ENCODE data around the gene SKAP1.
"Not testable (repeated sequence)": the region's sequence is repeated elsewhere in the genome, so short reads cannot be mapped to it uniquely, and the experiment has no call there.

Gene SKAP1

GRCh38 chr17:48429638-48430586, at the start of gene SKAP1:
TSS of gene SKAP1 (minus strand) at chr17:48430214.
- no peak for DNase-seq

DNA sequence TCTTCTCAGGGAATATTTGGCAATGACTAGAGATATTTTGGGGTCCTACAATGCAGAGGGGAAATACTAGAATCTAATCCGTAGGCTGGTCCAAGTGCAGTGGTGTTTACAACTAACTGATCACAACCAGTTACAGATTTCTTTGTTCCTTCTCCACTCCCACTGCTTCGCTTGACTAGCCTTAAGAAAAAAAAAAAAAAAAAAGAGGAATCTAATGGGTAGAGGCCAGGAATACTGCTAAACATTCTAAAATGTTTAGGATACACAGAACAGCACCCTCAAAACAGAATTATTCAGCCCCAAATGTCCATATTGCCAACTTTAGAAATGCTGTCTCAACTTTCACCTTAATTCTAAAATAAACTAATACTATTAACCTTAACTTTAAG, 49.0 kb upstream of the SKAP1 start:
- no peak for DNase-seq

GRCh38 chr17:48478224-48479013, 48.4 kb upstream of the SKAP1 start:
- peak; percentile 15 for DNase-seq

DNA sequence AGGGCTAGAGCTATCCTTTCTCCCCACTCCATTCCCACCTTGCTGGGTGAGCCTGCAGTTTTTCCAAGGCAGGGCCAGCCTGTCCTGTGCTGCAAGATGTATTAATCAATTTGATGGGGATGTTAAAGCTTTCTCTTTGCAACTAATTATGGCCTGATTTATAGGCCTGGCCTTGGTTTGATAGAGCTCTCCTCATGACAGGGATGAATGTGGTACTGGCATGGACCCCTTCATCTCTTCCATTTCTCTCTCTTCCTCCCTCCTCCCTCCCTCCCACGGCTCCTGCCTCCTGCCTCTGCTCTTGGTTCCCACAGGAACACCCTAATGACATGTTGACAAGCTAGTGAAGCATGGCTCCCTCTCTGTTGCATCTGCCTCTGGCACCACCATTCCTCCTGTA, 47.2 kb upstream of the SKAP1 start:
- DNase-seq, result no peak

GRCh38 chr17:48472411-48473281, 42.6 kb upstream of the SKAP1 start:
- DNase-seq, result no peak

- no peak for DNase-seq
Measured at GRCh38 chr17:48471817-48472410, 41.9 kb upstream of the SKAP1 start.

DNA sequence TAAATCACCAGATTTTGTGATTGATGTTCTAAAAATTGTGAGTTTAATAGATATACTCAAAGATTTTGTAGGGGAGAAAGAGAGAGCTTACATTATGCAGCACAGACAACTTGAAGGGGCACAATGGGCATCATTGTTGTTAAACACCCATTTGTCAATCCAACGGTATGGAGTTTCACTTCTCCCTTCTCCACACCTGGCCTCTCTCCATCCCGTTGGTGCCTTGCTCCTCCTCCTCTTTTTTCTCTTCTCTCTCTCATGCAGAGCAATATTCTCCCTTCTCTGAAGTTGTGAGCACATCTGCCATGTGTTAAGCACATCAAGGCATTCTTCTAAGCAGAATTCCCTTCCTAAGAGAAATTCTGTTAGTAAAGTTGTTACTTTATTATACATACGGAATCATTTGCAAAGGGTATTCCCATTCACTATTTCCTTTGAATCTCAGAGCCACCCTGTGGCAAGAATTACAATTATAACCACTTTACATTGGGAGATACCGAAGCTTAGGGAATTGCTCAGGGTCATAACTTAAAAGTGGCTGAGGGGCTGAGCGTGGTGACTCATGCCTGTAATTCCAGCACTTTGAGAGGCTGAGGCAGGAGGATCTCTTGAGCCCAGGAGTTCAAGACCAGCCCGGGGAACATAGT, 40.5 kb upstream of the SKAP1 start:
- DNase-seq, result no peak

GRCh38 chr17:48469227-48469626, 39.2 kb upstream of the SKAP1 start:
- DNase-seq, result no peak

GRCh38 chr17:48468299-48468698, 38.3 kb upstream of the SKAP1 start:
- DNase-seq, result no peak

DNA sequence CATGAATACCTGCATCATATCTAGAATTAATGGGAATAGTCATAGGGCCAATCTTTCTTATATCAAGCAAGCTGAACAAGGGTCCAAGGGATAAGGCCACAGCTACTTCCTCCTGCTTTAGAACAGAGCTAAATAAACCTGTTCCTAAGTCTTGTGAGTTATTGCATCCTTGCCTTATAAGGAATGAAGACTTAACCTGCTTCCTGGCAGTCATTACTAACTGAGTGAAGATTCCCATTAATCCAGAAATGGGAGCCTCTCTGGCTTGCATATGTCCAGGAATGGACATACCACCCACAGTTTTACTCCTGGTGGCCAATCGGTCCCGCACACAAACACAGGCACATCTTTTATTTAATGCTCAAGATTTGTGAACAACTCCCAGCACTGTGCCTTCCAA, 35.9 kb upstream of the SKAP1 start:
- no peak for DNase-seq

DNA sequence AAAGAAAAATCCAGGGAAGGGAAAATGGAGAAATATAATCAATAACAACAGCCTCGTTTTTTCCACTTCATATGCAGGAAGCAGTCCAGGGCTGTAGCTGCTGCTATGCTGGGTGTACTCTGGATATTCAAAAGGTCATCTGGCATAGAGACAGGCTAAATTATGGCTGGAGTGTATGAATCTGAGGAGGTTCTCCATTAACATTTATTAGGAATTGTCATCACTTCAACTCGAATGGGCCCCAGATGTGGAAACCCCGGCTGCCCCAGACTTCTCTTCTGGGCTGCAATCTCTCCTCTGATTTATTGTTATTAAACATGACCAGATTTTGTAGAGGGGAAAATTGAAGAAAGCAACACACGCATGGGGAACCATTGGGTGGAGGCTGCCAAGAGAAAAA, 33.5 kb upstream of the SKAP1 start:
- no peak for DNase-seq

DNA sequence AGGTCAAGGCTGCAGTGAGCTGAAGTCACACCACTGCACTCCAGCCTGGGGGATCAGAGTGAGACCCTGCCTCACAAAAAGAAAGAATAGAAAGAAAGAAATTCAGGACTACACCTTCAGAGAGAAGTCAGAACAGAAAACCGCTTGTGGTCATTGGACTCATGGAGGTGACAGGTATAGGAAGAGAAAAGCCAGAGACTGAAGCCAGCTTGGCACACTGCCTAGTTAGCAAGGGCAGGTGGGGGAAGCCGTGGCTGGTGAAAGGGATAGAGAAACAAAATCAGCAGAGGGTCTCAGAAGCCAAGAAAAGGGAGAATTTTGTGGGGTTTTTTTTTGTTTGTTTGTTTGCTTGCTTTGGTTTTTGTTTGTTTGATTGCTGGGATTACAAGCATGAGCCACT, 32.9 kb upstream of the SKAP1 start:
- DNase-seq, result no peak

DNA sequence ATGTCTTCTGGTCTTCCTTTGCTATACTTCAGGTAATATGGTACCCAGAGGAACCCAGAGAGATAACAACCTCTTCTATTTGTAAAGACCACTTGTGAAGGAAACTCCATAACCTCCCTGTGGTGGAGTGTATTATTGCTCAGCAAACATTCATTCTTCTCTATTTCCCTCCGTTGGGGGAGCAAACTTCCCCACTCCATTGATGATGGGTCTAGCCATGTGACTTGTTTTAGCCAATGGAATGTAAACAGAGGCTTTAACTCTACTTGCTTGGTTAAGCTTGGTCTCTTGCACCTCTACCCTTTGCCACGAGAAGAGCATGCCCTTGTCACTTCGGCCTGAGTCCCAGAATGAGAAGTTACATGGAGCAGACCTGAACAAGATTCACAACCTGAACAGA, 30.0 kb upstream of the SKAP1 start:
- no peak for DNase-seq

GRCh38 chr17:48459070-48459844, 29.2 kb upstream of the SKAP1 start:
- DNase-seq, result no peak

GRCh38 chr17:48457080-48457836, 27.2 kb upstream of the SKAP1 start:
- DNase-seq, result peak; percentile 38

GRCh38 chr17:48456589-48456988, 26.6 kb upstream of the SKAP1 start:
- DNase-seq, result no peak

DNA sequence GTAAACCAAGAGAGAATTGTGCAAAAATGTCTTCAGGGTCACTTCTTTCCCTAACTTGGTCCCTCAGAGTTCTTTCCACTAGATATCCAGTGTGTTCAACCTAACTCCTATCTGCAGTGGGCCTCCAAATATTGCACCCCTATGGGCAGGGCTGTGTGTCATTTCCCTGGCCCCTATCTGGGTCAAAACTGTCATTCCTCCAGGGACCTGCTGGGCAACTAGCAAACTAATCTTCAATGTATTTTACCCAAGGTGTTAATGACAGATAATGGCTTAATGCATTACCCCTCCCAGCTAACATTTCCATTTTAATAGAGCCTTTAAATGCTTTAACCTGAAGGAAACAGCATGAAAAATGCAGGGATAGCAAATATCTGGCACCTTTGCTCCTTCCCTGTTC, 25.8 kb upstream of the SKAP1 start:
- no peak for DNase-seq

DNA sequence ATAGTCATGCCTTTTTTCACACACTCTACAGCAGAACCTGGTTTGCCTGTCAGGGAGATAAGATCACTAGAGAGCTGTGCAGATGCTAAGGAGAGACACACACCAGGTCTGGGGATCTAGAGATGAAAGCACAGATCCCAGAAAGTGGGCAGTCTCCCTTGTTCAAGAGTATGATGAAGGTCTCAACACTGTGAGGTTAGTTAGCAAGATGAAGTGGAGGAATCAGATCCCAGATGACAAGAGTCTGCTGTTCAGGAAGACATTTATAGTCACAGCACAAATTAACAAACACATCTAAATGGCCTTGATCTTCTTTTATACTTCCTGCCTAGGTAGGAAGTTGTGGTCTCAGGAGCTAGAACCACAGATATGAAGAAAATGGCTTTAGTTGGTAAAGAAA, 23.4 kb upstream of the SKAP1 start:
- no peak for DNase-seq

DNA sequence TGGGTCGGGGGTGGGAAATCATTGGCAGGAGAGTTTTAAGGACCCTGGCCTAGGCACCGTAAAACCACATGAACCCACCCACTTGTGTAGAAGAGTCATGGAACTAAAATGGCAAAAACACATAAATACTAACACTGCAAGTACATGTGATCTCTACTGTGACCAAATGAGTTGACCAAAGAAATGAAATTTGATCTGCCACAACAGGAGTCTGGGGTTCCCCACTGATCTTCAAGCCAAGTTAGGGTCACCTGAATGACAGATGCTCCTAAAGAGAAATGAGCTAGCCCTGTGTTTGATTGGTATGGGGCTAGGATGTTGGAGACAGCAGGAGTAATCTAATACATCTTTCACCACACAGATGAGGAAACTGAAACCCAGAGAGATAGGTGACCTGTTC, 21.5 kb upstream of the SKAP1 start:
- no peak for DNase-seq

DNA sequence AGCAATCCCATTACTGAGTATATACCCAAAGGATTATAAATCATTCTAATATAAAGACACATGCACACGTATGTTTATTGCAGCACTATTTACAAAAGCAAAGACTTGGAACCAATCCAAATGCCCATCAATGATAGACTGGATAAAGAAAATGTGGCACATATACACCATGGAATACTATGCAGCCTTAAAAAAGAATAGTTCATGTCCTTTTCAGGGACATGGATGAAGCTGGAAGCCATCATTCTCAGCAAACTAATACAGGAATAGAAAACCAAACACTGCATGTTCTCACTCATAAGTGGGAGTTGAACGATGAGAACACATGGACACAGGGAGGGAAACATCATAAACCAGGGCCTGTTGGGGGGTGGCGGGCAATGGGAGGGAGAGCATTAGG, 19.3 kb upstream of the SKAP1 start:
- not testable (repeated sequence) for DNase-seq

- DNase-seq, result no peak
Measured at GRCh38 chr17:48445248-48445620, 15.2 kb upstream of the SKAP1 start.
